GM20431 (cell line): Measurements from ENCODE around the gene PLPPR2.
"Not testable (repeated sequence)": the region's sequence is repeated elsewhere in the genome, so short reads cannot be mapped to it uniquely, and the experiment has no call there.

ENCODE experiments used
- in situ Hi-C: fragments of 300-500 bp; cut with MseI, MboI; formaldehyde crosslinking; loops from one replicate; pipeline ENCODE4 v1.15.0; 2020; ENCODE audit warnings: low sequenced_read_pairs; ENCODE audit not compliant: unreplicated experiment

The PLPPR2 gene

DNA sequence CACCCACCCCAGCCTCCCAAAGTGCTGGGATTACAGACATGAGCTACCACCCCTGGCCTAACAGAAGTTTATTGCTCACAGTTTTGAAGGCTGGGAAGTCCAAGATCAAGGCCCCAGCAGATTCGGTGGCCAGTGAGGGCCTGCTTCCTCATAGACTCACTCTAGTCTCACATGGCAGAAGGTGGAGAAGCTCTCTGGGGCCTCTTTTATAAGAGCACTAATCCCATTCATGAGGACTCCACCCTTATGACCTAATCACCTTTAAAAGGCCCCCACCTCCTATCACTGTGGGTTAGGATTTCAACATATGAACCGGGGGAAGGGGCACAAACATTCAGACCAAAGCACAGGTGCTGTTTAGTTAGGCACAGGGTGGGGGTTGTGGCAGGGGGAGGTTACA is 12.3 kb downstream of the PLPPR2 start:
- in situ Hi-C loops, result no loop called here

DNA sequence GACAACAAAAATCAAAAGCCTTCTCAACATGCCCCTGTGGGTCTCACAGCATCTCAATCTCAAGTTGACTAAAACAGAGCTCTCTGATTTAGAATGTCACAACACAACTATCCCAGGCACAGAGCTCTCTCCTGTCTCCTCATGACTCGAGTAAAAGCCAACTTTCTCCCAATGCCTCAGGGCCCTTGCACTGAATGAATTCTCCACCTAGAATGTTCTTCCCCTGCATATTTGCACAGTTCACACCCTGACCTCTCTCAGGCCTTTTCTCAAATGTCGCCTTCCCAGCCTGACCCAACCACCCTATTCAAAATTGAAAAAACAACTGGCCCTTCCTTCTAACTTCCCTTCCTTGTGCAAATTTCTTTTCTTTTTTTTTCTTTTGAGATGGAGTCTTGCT is 15.5 kb downstream of the PLPPR2 start:
- in situ Hi-C loops, result no loop called here

DNA sequence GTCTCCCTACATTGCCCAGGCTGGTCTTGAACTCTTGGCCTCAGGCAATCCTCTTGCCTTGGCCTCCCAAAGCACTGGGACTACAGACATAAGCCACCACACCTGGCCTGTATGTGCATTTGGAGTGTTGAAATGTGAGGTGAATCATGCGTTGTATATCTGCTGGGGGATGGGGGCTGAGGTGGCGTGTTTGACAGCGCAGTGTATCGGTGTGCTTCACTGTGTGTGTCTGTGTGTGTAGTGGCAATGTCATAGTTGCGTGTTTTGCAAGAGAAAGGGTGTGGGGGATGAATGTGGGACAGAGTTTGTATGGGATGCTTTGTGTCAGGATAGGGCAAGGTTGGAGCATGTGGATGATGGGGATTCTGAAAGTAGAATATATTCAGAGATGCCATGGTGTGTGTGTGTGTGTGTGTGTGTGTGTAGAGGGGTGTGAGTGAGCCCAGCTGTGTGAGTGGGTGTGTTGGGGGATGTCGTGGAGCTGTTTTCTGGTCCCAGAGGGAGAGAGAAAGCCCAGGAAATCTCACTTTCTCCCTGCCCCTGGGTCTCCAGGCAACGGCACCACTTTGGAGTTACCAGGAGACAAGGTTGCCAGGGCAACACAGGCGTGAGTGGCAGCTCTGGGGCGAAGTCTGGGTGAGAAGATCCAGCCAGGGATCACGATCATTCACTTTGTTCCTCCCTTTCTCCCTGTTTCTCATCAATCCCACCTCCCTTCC is 18.1 kb downstream of the PLPPR2 start:
- in situ Hi-C loops, result no loop called here

DNA sequence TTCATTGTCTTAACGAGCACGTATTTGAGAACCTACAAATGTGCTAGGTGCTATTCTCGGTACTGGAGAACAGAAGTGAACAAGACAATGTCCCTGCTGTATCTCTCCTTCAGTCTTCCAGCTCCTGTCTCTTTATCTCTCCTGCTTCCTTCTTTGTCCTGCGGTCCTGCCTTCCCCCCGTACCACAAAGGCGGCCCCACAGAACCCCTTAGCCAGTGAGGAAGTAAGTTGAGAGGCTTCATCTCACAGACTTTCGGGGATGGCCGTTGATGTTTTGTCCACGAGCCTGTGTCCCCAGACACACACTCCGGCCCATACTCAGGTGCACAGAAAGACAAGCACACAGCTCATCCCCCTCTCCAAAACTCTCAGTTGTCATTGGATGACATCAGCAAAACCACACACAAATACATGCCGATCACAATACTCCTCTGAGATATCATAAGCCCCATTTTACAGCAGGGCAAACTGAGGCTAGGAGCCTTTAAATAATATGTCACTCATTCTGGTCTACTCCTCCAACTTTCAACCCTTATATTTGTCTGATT is 18.7 kb downstream of the PLPPR2 start:
- in situ Hi-C loops, result no loop called here

DNA sequence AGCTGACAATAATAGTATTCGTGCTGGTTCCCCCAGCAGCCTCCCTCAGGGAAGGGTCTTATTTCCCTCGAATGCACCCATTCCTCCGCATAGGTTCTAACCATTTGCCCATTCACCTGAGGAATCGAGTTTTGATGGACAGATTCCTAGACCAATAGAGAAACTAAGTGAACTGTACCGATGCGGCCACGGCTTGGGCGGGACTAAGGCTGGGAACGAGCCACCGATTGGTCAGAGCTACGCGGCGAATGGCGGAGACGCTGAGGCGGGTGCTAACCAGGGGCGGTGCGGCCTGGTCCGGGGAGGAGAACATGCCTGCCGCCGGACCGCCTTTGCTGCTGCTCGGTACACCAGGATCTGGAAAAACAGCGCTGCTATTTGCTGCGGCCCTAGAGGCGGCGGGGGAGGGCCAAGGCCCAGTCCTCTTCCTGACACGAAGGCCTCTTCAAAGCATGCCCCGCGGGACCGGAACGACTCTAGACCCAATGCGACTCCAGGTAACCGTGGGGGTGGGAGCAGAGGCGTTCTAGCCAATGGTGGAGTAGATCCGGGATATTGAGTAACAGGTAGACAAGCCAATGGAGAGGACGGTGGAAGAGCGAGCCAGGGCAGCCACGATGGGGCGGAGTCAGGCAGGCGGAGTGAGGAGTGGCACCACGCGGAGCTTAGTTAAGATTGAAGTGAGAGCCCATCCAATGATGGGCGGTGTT is 19.4 kb downstream of the PLPPR2 start, which contains the start of gene SWSAP1:
Gene SWSAP1 (plus strand): TSS at position 234 of the 710 bp plus-strand sequence. CDS start 15 bp downstream, at position 249.
- in situ Hi-C loops, result no loop called here

DNA sequence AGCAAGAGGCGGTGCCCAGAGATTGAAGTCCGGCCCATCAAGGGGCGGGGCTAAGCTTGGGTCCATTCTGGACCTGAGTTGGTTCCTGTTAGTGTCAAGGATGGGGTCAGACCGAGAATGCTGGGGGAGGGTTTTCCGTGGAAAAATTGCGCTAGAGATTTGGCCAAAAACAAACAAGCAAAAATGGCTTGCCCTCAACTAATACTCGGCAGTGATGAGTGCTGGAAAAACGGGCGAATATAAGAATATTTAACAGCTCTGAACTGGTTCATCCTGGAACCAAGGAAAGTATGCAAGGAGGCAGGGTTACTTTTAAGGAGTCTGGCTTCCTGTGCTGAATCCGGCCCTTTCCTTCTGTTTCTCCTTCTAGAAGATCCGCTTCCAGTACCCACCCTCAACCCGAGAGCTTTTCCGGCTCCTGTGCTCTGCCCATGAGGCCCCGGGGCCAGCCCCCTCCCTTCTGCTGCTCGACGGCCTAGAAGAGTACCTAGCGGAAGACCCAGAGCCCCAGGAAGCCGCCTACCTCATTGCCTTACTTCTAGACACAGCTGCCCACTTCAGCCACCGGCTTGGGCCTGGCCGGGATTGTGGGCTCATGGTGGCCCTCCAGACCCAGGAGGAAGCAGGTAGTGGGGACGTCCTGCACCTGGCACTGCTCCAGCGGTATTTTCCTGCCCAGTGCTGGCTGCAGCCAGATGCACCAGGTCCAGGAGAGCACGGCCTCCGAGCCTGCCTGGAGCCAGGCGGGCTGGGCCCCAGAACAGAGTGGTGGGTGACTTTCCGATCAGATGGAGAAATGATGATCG is 20.1 kb downstream of the PLPPR2 start:
- in situ Hi-C loops, result no loop called here

DNA sequence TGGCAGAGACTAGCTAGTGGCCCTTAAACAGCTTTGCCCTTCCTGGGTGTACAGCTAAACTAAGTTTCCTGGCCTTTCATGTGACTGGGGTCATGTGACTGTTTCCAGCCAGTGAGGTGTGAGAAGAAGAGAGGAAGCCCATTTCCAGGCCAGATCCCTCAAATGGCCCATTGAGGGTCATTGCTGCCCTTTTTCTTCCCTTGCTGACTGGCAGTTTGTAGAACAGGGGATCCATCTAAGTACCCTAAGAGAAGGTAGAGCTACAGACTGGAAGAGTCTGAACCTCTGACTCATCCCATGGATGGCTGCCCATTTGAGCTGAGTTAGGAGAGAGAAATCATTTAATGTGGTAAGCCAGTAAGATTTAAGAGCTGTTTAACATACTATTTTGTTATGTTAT is 22.0 kb downstream of the PLPPR2 start:
- in situ Hi-C loops, result no loop called here

DNA sequence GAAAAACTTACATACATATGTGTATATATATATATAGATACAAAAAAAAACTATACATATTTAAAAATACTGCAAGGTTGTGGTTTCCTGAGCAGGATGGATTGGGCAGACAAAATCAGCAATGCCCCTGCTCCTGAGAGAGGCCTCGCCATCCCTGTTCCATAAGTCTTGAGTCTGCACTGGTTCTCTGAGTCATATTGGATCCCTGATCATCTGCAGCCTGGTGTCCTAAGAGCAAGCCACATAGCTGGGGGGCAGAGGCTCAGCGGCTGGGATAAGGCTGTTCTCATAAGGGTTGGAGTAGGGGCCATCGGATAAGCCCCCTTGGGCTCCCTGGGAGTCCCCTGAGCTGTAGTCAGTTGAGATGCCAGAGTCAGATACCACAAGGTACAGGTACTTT is 22.5 kb downstream of the PLPPR2 start:
- in situ Hi-C loops, result no loop called here

DNA sequence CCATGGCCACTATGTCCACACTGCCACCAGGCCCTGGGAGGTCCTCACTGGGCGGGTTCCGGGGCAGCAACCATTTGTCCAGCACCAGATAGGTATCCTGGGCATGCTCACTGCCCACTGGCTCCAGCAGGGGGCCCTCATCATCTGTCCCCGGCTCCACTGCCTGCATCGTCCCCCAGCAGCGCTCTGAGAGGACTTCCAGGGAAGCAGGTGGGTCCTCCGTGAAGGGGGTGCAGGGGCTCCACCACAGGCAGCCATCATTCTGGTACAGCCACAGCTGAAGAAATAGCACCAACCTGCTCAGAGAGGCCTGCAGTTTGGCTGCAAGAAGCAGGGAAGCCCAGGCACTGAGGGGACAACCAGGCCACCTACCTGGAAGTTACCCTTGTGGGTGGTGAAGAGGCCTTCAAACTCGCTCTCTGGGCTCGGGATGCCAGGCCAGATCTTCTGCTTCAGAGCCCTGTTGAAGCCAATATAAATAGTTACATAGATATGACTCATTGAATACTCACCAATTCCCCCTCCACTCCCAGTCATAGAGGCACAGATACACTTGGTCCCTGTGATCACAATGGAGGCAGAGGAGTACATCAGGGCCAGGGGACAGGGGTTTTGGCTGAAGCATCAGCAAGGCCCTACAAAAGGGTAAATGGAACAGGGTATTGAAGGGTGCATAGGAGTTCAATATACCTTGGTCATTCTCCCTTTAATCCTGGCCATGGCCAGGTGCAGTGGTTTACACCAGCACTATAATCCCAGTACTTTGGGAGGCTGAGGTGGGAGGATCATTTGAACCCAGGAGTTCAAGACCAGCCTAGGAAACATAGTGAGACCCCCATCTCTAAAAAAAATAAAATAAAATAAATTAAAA is 23.3 kb downstream of the PLPPR2 start:
- in situ Hi-C loops, result no loop called here

DNA sequence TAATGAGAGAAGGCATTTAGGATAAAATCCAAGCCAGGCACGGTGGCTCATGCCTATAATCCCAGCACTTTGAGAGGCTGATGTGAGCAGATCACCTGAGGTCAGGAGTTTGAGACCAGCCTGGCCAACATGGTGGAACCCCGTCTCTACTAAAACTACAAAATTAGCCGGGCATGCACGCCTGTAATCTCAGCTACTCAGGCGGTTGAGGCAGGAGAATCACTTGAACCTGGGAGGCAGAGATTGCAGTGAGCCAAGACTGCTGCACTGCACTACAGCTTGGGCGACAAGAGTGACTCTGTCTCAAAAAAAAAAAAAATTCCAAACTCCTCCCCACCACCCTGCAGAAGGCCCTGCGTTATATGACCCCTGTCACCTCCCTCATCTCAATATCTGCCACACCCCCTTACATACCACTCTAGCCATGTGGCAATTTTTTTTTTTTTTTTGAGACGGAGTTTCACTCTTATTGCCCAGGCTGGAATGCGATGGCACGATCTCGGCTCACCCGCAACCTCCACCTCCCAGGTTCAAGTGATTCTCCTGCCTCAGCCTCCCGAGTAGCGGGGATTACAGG is 24.1 kb downstream of the PLPPR2 start:
- in situ Hi-C loops, result not testable (repeated sequence)

DNA sequence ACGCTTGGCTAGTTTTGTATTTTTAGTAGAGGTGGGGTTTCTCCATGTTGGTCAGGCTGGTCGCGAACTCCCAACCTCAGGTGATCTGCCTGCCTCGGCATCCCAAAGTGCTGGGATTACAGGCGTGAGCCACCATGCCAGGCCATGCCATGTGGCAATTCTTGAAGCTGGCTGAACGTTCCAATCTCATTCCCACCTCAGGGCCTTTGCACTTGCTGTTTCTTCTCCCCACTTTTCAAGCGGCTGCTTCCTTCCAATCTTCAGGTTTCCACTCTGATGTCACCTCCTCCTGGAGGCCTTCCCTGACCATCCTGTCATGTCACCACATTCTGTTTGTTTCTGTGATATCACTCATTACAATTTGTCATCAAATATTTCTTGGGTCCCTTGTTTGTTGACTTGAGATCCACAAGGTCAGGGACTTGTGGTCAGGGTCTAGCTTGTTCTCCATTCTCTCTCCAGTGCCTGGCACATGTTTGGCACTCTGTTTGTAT is 24.7 kb downstream of the PLPPR2 start:
- in situ Hi-C loops, result no loop called here

DNA sequence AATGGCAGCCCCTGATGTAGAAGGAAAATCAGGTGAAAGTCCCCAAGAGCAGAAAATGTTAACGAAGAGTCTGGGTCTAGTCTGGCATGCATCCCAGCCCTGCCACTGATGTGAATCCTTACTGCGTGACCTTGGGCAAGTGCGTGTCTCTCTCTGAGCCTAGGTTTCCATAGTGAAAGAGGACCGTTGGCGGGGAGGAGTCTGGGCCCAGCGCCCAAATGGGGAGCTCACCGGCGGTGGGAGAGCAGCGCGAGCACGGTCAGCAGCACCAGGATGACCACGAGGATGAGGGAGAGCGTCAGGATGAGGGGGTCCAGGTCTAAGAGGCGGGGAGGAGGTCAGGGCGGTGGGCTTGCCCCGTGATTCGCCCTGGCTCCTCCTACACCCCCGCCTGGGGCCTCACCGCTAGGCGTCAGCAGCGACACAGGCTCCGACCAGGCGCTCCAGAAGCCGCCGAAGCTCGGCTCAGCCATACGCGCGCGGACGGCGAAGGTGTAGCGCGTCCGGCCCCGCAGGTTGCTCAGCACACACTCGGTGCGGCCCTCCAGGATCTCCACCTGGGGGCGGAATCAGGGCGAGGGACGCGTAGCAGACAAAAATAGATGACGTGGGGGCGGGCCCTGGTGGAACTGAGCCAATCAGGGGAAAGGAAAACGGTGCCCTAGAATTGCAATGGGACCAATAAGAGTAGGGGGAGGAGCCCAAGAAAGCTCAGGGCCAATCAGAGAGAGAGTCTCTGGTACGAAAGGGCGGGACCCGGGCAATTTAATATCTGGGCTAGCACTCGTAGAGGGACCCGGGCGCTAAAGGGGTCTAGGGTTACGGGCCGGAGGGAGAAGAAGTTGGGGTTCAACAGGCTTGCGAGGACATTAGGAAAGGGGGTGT is 25.7 kb downstream of the PLPPR2 start:
- in situ Hi-C loops, result no loop called here

DNA sequence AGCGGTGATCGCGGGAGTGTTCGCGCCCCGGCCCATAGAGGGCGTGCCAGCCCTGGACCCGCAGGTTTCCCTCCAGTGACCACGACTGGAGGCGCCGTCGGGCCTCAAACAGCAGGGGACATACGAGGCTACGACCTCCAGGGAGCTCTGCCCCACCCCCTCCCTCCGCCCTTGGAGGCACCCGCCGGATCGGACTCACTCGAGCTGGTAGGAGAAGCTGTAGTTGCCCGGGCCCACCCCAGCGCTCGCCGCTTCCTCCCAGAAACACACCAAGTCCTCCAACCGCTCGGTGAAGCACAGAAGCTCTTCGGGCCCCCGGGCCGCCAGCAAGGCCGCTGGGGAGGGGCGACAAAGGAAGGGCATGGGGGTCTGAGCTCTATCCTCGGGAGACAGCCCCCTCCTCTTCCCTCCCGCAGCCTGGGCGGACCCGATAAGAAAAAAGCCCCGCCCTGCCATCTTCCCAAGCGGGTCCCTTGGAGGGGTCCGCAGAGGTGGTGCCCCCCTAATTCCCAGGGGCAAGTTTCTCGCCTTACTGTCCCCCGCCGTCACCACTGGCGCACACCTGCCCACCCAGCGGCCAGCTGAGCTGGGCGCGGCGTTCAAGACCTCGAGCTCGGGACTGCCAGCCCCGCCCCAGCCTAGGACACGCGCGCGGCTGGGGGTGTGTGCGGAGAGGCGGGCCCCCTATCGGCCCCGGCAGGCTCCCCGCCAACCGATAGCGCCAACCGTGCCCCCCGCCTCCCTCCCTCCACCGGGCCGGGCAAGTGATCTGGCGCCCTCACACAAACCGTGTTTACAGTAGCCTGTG is 27.9 kb downstream of the PLPPR2 start:
- in situ Hi-C loops, result no loop called here

DNA sequence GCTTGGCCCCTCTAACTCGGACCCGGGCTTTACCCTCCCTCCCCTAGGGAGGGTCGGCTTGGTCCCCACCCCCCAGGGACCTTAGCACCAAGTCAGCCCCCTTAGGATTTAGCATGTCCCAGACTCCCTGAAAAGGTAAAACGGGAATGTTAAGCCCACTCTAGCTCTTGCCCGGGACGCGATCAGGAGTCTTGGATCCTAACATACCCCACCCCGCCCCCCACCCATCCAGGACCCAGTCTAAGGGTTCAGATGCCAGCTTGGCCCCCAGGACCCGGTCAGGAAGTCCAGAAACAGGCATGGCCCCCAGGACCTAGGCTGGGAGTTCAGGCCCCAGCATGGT is 28.4 kb downstream of the PLPPR2 start:
- in situ Hi-C loops, result no loop called here

DNA sequence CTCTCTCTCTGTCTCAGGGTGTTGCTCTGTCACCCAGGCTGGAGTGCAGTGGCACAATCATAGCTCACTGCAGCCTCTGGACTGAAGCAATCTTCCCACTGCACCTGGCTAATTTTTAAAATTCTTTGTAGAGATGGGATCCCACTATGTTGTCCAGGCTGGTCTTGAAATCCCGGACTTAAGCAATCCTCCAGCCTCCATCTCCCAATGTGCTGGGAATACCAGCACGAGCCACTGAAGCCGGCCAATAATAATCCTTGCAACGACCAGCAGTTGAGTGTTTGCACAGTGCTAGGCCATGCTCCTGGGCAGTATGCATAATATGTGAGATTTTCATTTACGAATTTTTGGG is 29.5 kb downstream of the PLPPR2 start:
- in situ Hi-C loops, result no loop called here

DNA sequence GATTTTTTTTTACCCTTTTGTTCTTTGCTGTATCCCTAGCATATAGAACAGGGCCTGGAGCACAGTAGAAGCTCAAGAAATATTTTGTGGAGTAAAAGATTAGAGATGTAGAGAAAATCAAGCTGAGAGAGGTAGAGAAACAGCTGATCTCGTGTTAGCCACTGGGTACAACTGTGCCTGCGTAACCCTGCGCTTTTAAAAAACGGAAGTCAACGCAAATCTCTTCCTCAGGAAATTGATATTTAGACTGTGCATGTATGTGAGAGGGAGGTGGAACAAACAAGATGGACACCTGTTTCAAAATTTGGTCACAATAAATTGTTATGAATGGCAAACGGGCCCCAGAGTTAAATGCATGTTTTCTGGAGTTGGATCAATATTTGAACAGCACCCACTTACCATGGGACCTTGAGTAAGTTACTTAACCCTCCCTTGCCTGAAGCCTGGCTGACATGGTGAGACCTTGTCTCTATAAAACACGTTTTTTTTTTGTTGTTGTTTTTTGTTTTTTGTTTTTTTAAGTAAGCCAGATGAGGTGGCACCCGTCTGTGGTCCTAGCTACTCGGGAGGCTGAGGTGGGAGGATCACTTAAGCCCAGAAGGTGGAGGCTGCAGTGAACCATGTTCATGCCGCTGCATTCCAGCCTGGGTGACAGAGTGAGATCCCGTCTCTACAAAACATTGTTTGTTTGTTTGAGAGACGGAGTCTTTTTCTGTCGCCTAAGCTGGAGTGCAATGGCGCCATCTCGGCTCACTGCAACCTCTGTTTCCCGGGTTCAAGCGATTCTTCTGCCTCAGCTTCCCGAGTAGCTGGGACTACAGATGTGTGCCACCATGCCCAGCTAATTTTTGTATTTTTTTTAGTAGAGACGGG is 32.2 kb downstream of the PLPPR2 start:
- in situ Hi-C loops, result no loop called here

DNA sequence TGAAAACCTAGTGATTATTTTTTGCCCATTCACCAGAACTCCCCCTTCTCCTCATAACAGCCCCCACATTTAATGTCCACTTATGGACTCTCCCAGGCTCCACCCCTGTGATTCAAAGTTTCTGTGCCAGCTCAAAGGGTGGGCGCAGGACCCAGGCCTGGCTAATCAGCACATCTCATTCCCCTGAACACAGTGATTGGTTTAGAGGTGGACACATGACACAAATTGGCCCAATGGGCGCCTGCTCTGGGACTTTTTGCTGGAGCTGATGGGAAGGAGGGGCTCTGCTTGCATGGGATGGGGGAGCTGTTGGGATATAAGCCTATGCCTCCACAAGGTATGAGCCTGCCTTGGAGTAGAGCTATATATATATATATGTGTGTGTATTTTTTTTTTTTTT is 35.1 kb downstream of the PLPPR2 start:
- in situ Hi-C loops, result no loop called here
